Uterus (tissue), 4 donors: ENCODE measurements around the gene C9orf153. TPM values are rescaled to one million over a fixed set of nuclear protein-coding genes. Genes with fewer than 3 reads are reported as not detected.

Source experiments
- DNase-seq, 2 donors: peaks; one replicate each; pipeline ENCODE4 v3.0.0-alpha.2; 2019 to 2020
- H3K27ac ChIP-seq, 2 donors: fragments of 200-600 bp; sonication (generic); 1 replicate in 1 of 2; 2 replicates in 1 of 2; pipeline ENCODE4 v1.5.1; 2016 to 2018
- H3K27me3 ChIP-seq, 2 donors: fragments of 200-600 bp; sonication (generic); one replicate each; pipeline ENCODE4 v1.5.1; 2018 to 2019; ENCODE audit warnings: control low read depth in 1 of 2
- H3K36me3 ChIP-seq, 2 donors: fragments of 200-600 bp; sonication (generic); one replicate each; pipeline ENCODE4 v1.5.1; 2019; ENCODE audit warnings: control low read depth in 1 of 2
- H3K4me1 ChIP-seq, 2 donors: fragments of 200-600 bp; sonication (generic); one replicate each; pipeline ENCODE4 v1.5.1; 2018 to 2019; ENCODE audit warnings: control low read depth in 1 of 2
- H3K4me3 ChIP-seq, 2 donors: fragments of 200-600 bp; sonication (generic); 1 replicate in 1 of 2; 2 replicates in 1 of 2; pipeline ENCODE4 v1.5.1; 2018 to 2019; ENCODE audit warnings: mild to moderate bottlenecking in 1 of 2
- H3K9me3 ChIP-seq, 2 donors: fragments of 200-600 bp; sonication (generic); one replicate each; pipeline ENCODE4 v1.5.1; 2019; ENCODE audit warnings: control low read depth in 1 of 2
- CTCF ChIP-seq, 4 experiments: fragments of 200-600 bp in 2 of 4; fragments of 450-650 bp in 2 of 4; sonication (generic) in 2 of 4; IDR thresholded peaks; one replicate each; pipeline ENCODE4 v1.5.1; 2016 to 2019; ENCODE audit warnings: antibody characterized with exemption in 4 of 4, mild to moderate bottlenecking in 2 of 4, moderate library complexity in 1 of 4
- POLR2A ChIP-seq, 2 donors: fragments of 450-650 bp; IDR thresholded peaks; one replicate each; pipeline ENCODE4 v1.6.1; 2016; ENCODE audit warnings: antibody characterized with exemption in 2 of 2, mild to moderate bottlenecking in 1 of 2, moderate library complexity in 1 of 2
- intact Hi-C: fragments of 100-400 bp; cut with DNase I; formaldehyde crosslinking; loops from one replicate; pipeline ENCODE4 v1.15.1; 2023; ENCODE audit warnings: low total_unique reads
- total RNA-seq, 4 donors: library from RNA; depleted of rRNA in 3 of 4; stranded (reverse); fragments of >200 nt in 3 of 4; gene quantifications; one replicate each; pipeline versions ENCODE4 v1.1.0 to v1.2.4, GENCODE V29; 2014 to 2023
- donor health status: DM: yes; HTN: yes; CAD: no.

The C9orf153 gene
- 1 to 10 TPM in 2 of 4 donors, under 1 TPM in 1, not detected in 1; 0.82 to 1.8 (median 1.5) TPM for total RNA-seq

GRCh38 chr9:86259557-86259956, at the start of gene C9orf153:
C9orf153 (minus strand) TSS chr9:86259657; CDS start chr9:86229603, 30,054 bp downstream.
- DNase-seq = no peak
- Histone ChIP-seq H3K27me3 (no peaks in the 10 kb centered on the region), H3K4me3 (no peak within 1 kb of the TSS), H3K4me1 (no peaks in the 10 kb centered on the region), H3K9me3 (no peaks in the 10 kb centered on the region), H3K27ac (no peak within 1 kb of the TSS), H3K36me3 (no peaks in the 10 kb centered on the region)
- intact Hi-C loops = no loop called here
- TF ChIP-seq POLR2A (IDR thresholded peaks at IDR 0.05) = no peak
- no peak for TF ChIP-seq CTCF (IDR thresholded peaks at IDR 0.05)

DNA sequence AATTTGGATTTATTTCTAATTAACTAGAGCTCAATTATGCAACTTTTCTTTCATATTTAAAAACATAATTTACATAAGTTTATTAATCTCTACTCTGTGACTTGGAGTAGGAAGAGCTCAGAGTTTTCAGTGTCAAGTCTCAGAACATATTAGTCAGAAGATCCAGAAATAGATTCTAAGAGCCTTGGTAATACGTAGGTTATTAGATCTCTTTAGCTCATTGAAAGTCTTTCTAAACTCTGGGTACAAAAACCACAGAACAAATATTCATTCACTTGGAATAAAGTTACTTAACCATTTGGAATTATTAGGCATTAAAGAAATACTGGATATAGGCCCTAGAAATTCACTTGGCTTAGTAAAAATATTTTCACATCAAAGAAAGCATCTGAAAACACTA, 49.2 kb upstream of the C9orf153 start:
- no peak for TF ChIP-seq POLR2A (IDR thresholded peaks at IDR 0.05)
- TF ChIP-seq CTCF (IDR thresholded peaks at IDR 0.05) = no peak
- DNase-seq = no peak
- intact Hi-C loops = no loop called here
- no peaks in the 10 kb centered on the region for H3K36me3 ChIP-seq
- no peak overlapping the region for H3K4me3 ChIP-seq
- no peaks in the 10 kb centered on the region for H3K9me3 ChIP-seq
- H3K4me1 ChIP-seq = no peaks in the 10 kb centered on the region
- H3K27me3 ChIP-seq = no peaks in the 10 kb centered on the region
- no peak overlapping the region for H3K27ac ChIP-seq

- Histone ChIP-seq H3K9me3 (no peaks in the 10 kb centered on the region), H3K4me1 (no peaks in the 10 kb centered on the region), H3K27me3 (no peaks in the 10 kb centered on the region), H3K4me3 (no peak overlapping the region), H3K27ac (no peak overlapping the region), H3K36me3 (no peaks in the 10 kb centered on the region)
- TF ChIP-seq POLR2A (IDR thresholded peaks at IDR 0.05) (no peak), CTCF (IDR thresholded peaks at IDR 0.05) (no peak)
- intact Hi-C loops = no loop called here
- DNase-seq = no peak
Measured at GRCh38 chr9:86304236-86304730, 44.8 kb upstream of the C9orf153 start.

DNA sequence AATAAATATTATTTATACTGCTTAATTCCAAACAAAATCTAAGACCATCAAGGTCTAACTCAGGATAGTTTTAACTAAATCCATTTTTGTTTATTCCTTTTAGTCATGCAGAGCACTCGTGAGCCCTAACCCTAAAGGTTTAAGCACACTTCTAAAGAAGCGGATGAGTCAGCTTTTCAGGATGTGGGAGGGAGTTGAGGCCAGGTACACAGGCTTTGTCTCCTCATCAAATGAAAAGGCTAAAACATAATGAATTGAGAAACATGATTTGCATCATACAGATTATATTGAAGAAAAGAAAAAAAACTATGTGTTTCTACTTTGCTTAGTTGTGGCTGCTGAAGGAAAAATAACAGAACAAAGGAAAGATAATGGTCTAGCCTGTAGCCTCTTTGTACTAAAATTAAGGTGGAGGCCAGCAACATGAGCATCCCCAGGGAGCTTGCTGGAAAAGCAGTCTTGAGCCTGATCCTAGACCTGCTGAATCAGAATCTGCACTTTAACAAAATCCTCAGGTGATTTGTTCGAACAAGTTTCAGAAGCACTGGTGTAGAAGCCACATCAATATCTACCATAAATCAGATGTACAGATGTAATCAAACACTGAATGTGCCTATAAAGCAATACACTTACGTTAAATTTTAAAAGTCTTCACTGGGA, 44.0 kb upstream of the C9orf153 start:
- intact Hi-C loops = no loop called here
- Histone ChIP-seq H3K36me3 (no peaks in the 10 kb centered on the region), H3K4me3 (no peak overlapping the region), H3K4me1 (no peaks in the 10 kb centered on the region), H3K27me3 (no peaks in the 10 kb centered on the region), H3K9me3 (no peaks in the 10 kb centered on the region), H3K27ac (no peak overlapping the region)
- no peak for TF ChIP-seq POLR2A (IDR thresholded peaks at IDR 0.05)
- no peak for TF ChIP-seq CTCF (IDR thresholded peaks at IDR 0.05)
- DNase-seq = no peak

GRCh38 chr9:86301686-86302085, 42.2 kb upstream of the C9orf153 start:
- TF ChIP-seq POLR2A (IDR thresholded peaks at IDR 0.05) (no peak), CTCF (IDR thresholded peaks at IDR 0.05) (no peak)
- Histone ChIP-seq H3K9me3 (no peaks in the 10 kb centered on the region), H3K27ac (no peak overlapping the region), H3K36me3 (no peaks in the 10 kb centered on the region), H3K27me3 (no peaks in the 10 kb centered on the region), H3K4me1 (no peaks in the 10 kb centered on the region), H3K4me3 (no peak overlapping the region)
- no peak for DNase-seq
- intact Hi-C loops = no loop called here
